Measurements from ENCODE around the gene KASH5.

The KASH5 gene

DNA sequence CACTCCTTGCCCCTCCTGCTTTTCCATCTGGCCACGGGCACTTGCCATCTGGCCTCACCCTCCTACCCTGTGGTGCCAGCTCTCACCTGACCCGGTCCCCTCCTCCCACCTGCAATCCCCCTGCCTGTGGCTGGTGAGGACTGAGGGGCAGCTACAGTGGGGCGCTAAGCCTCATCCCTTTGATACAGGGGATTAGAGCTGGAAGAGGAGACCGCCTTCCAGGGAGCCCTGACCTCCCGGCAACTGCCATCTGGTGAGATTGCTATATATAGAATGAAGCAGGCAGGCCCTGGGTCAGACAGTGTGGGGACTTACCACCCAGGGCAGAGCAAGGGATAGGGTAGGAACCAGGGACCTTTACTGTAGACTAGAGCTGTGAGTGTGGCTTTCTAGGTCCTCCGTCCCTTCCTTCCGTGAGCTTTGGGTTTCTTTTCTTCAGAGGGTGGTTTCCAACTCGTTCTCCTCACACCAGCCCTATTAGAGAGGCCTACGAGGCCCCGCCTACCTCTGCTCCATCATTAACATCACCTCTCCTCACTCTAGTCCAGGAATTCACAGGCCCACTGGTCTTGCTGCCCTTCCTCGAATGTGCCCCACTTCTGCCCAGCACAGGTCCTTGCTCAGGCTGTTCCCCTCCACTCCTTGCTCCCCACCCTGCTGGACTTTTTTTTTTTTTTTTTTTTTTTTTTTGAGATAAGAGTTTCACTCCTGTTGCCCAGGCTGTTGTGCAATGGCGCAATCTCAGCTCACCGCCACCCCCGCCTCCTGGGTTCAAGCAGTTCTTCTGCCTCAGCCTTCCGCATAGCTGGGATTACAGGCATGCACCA lies 7.7 kb downstream of the KASH5 start:
- DNase-seq (ENCODE audit: low read depth in 2 of 2, low spot score in 1 of 2): no peak

DNA sequence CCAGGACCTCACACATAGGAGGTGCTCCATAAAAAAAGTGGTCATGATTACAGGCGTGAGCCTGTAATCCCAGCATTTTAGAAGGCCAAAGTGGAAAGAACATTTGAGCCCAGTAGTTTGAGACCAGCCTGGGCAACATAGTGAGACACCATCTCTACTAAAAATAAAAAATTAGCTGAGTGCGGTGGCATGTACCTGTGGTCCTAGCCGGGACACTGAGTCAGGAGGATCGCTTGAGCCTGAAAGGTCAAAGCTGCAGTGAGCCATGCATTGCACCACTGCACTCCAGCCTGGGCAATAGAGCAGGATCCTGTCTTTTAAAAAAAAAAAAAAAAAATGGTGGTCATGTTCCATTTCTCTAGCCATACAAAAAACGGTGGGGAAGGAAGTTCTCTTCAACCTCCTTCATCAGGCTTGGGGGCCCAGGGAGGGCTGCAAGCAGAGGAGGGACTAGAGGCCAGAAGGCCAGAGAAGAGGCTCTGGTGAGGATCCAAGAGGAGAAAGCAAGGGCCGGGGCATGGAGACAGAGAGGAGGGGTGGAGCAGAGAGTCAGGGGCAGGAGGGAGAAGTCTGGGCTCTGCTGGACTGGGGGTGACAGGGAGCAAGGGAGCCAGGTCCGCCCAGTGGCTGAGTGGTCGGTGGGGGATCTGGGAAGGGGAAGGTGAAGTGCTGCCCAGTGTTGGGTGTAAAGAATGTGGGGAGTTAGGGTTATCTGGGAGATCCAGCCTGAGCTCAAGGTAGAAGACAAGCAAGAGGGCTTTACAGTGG lies 8.9 kb downstream of the KASH5 start:
- no peak for DNase-seq (ENCODE audit: low read depth in 2 of 2, low spot score in 1 of 2)

DNA sequence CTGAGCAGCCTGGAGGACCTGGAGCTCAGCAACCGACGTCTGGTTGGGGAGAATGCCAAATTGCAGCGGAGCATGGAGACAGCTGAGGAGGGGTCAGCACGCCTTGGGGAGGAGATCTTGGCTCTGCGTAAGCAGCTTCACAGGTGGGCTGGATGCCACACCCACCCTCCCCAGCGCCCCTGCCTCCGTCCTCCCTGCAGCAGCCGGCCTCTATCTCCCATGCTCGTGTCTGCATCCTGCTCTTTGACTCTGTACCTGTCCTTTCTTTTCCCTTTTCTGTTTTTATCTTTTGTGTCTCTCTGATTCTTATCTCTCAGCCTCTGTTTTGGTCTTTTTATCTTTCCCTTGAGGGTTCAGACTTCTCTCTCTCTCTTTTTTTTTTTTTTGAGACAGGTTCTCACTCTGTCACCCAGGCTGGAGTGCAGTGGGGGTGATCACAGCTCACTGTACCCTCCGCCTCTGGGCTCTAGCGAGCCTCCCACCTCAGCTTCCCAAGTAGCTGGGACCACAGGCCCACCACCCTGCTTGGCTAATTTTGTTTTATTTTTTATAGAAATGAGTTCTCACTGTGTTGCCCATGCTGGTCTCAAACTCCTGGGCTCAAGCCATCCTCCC lies 10.1 kb downstream of the KASH5 start:
- no peak for DNase-seq (ENCODE audit: low read depth in 2 of 2, low spot score in 1 of 2)

DNA sequence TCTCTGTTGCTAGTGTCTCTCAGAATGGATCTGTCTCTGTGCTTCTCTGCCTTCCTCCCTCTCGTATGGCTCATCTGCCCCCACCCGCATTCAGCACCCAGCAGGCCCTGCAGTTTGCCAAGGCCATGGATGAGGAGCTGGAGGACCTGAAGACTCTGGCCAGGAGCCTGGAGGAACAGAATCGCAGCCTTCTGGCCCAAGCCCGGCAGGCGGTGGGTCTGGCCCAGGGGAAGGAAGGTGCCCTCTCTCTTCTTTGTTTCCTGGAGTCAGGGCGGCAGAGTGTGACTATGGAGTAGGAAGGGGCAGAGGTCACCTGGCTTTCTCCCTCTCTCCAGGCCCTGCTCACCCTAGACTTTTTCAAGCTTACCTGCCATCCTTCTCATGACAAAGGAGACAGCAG lies 10.9 kb downstream of the KASH5 start:
- DNase-seq (ENCODE audit: low read depth in 2 of 2, low spot score in 1 of 2): no peak

DNA sequence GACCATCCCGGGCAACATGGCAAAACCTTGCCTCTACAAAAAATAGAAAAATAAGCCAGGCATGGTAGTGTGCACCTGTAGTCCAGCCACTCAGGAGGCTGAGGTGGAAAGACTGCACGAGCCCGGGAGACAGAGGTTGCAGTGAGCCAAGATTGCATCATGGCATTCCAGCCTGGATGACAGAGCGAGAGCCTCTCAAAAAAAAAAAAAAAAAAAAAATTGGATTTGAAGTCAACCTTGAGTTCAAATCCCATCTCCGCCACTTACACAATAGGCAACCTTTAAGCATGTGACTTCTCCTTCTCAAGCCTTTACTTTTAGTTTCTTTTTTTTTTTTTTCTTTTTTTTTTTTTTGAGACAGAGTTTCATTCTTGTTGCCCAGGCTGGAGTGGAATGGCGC lies 12.0 kb downstream of the KASH5 start:
- no peak for DNase-seq (ENCODE audit: low read depth in 2 of 2, low spot score in 1 of 2)

DNA sequence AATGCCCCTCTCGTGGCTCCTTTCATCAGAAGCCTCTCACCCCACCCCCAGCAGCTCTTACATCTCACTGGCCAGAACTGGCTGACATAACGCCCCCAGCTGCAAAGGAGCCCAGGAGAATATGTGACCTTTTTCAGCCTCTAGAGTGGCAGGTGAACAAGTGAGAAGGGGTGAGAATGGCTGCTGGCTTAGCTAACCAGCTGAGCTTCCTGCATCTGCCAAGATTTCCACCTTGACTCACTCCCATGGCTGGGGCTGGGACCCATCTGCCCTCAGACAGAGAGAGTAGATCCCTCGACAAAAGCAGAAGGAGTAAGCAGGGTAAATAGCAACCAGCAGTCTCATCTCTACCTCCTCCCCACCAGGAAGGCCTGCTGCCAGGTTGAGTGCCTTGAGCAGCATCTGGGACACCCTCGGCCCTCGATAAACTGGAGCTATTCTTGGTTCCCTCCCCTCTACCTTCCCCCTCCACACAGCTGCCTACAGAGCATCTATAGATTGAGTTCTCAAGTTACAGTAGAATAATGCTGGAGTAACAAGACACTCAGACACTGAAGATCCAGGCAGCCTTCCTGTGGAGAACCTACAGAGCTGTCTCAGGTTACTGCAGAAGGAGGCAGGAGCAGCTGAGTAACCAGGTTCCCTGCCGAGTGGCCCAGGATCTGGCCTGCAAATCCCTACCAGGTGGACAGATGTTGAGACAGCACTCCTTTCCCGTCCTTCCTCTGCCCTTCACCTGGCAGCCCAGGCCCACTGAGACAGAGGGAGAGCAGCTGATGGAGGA lies 15.5 kb downstream of the KASH5 start:
- no peak for DNase-seq (ENCODE audit: low read depth in 2 of 2, low spot score in 1 of 2)

DNA sequence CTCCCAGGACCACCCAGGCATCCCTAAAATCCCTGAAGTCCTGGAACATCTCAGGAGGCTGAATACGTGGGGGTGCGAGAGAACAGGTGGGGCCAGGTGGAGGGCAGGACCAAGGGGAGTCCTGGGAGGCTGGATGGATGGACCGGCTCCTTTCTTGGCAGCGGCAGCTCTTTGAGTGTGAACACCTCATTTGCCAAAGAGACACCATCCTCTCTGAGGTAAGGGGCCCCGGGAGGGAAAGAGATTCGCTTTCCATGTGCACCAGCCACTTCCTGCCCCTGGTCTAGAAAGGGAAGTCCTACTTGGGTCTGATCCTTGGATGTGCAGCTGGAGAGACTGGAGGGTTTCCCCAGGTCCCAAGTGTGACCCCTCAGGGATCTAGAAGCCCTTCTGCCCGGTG lies 19.0 kb downstream of the KASH5 start:
- no peak for DNase-seq (ENCODE audit: low read depth in 2 of 2, low spot score in 1 of 2)

DNA sequence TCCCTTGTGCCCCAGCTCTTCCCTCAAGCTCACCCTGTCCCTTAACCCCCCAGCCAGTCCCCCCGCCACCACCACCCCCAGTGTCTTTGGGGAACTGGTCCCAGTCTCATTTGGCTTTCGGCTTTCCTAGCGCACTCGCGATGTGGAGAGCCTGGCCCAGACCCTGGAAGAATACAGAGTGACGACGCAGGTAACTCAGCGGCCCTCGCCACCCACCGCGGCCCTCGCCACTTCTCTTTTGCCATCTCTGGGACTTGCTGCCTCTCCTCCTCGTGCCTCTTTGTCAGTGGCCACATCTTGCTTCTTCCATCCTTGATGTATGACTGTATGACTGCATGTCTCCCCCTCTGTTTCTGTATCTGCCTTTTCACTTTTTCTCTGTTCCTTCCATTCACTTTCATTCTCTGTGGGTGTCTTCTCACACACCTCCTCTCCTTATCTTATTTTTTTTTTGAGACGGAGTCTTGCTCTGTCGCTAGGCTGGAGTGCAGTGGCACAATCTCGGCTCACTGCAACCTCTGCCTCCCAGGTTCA lies 19.5 kb downstream of the KASH5 start:
- DNase-seq (ENCODE audit: low read depth in 2 of 2, low spot score in 1 of 2): no peak

DNA sequence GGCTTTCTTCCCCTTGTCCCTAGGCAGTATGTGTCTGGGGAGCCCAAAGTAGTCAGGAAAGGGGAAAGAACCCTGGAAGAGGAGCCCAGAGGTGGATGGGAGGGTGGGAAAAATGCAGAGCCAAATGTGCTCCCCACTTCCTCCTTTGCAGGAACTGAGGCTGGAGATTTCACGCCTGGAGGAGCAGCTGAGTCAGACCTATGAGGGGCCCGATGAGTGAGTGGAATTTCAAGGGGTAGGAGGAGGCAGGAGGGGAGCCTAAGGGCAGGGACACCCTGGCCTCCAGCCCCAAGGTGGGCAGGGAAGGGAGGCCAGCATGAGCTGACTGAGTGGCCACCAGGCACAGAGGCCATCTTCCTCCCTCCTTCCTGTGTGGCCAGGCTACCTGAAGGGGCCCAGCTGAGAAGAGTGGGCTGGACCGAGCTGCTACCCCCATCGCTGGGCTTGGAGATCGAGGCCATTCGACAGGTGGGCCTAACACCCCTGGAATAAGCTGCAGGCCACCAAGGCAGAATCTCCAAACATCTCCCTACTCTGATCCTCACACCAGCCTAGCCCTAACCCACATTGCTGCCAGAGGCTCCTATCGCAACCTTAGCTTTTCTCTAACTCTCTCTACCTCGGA lies 20.9 kb downstream of the KASH5 start:
- no peak for DNase-seq (ENCODE audit: low read depth in 2 of 2, low spot score in 1 of 2)

DNA sequence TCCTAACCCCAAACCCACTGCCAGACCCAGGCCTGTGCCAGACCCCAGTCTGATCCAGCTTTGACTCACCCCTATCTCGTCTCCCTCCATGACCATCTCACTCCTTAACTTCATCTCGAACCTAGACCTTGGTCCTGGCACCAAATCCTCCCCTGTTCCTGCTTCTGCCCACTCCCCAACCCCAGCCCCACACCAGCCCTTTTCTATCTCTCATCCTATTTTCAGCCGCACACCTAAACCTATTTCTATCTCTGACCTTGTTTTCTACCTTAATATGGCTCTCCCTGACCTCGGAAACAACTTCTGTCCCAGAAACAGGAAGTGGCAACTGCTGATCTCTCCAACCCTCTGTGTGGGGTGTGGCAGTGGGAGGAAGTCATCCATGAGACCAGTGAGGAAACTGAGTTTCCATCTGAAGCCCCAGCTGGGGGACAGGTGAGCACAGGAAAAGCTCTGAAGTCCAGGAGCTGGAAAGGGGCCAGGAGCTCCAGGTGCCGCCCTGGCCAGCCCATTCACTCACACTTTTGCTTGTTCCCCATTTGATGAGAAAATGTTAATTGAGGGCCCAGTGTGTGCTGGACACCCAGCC lies 21.5 kb downstream of the KASH5 start:
- DNase-seq (ENCODE audit: low read depth in 2 of 2, low spot score in 1 of 2): no peak

DNA sequence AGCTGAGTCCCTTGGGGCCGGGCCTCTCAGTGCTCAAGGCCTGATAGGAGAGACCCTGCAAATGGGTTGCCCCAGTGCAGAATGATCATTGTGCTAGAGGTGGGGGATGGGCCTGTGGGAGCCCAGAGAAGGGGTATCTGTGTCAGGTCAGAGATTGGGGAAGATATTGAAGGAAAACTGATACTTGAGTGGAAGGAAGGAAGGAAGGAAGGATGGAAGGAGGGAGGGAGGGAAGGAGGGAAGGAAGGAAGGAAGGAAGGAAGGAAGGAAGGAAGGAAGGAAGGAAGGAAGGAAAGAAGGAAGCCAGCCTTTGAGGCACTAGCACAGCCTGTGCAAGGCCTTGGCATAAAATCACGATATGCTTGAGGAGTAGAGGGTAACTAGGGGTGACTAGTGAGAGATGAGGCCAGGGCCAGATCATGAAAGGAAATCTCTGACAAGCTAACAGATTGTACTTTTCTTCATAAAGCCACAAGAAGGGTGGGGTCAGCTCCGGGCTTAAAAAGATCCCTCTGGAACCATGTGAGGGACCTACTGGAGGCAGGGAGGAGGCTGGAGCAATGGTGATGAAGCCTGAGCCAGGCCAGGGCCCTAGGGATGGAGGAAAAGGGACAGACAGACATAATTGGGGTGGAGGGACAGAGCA lies 23.8 kb downstream of the KASH5 start:
- DNase-seq (ENCODE audit: low read depth in 2 of 2, low spot score in 1 of 2): no peak

DNA sequence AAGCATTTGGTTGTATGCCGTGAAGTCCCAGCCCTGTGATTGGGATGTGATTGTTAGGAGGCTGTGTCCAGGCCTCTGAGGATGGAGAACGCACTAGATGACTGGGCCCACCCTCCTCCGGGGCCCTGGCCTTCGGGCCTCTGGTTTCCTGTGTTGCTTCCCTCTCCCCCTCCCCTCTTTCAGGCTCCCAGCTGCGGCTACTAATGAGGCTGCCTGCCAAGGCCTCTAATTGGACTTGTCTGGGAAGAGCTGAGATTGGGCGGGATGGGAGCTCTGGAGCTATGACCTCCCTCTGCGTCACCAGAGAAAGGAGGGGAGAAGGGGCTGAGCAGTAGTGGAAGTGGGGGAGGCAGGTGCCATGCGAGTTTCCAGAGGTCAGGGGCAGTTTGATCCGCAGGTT lies 25.3 kb downstream of the KASH5 start:
- DNase-seq (ENCODE audit: low read depth in 2 of 2, low spot score in 1 of 2): no peak

DNA sequence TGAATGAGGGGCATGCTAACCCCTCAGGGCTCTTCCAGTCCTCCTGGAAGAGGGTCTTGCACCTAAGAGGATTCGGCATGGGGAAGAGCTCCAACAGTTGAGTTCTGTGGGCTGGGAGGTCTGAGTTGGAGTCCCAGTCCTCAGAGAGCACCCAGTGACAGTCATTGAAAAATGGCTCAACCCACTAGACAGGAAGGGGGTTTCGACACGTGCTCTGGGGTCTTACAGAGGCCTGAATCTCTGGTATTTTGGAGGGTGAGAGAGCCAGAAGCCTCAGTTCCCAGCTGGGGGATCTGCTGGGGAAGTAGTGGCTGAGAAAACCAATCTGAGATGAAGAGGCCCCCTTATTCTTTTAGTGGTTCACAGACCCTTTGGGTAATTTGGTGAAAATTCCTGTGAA lies 26.2 kb downstream of the KASH5 start:
- DNase-seq (ENCODE audit: low read depth in 2 of 2, low spot score in 1 of 2): no peak

DNA sequence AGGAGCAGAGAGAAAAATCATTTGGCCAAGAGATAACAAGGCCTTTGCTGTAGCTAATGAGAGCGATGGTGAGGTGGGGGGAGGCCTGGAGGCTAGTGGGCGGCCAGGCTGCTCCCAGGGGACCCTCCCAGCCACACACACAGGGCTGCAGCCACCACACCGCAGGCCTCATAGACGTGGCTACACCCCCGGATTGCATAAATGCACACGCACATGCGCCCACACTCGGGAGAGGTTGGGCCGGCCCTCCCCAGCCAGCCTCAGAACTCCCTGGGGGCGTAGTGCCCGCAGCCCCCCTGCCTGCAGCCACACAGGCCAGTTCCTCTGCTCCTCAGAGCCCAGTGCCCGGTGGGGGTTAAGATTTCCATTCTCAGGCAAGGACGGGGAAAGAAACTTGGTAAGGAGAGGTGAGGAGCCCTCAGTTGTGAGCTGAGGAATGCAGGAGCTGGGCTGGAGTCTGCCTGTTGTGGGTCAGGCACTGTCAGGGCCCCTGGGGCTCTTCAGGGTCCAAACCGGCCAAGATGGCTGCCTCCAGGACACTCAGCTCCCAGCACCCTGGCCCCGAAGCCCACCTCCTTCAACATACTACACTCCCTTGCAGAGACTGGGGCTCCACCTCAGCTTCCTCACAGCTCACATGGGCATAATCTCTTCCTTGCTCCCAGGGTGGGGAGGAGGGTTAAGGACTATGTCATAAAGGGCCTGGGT lies 27.2 kb downstream of the KASH5 start:
- DNase-seq (ENCODE audit: low read depth in 2 of 2, low spot score in 1 of 2): no peak

DNA sequence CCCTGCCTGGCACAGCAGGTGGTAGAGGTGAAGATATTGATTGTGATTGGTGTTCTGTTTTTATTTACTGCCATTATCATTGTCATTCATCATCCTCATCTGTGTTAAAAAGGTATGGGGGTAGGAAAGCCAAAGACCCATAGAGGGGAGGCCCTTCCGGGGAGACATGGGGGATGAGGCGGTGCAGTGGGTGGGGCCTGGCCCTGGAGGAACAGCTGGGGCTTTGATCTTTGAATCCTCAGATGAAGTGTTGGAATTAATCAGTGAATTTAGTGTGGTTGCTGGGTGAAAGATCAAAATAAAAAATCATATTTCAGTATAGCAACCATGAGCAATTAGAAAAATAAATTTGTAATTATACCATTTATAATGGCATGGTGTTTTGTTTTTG lies 27.8 kb downstream of the KASH5 start:
- no peak for DNase-seq (ENCODE audit: low read depth in 2 of 2, low spot score in 1 of 2)

DNA sequence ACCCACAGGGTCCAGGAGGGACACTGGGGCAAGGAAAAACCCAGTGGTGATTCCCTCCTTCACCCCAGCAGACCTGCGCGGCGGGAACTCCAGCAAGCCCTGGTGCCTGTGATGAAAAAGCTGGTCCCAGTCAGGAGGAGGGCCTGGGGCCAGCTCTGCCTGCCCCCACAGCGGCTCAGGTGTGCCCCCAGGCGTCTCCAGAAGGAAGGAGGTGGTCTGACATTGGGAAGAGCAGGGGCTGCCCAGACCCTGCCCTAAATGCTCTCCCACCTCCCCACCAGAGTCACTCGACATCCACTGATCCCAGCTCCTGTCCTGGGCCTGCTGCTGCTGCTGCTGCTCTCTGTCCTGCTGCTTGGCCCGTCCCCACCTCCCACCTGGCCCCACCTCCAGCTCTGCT lies 29.0 kb downstream of the KASH5 start:
- no peak for DNase-seq (ENCODE audit: low read depth in 2 of 2, low spot score in 1 of 2)

DNA sequence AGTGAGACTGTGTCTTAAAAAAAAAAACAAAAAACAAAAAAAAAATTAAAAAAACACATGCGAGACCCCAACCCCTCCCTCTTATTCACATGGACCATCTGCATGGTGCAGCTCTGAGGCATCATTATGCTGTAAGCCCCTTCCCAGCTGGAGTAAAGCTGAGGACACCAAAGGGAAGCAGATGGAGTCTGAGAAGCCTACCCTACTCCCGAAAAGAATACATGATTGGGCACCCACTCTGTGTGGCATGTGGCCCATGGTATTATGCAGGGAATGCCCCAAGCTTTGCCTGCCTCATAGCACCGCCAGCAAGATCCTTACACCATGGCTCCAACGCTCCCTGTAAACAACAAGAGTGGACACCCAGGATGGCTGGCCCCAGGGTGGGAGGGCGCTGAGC lies 30.5 kb downstream of the KASH5 start:
- DNase-seq (ENCODE audit: low read depth in 2 of 2, low spot score in 1 of 2): no peak

DNA sequence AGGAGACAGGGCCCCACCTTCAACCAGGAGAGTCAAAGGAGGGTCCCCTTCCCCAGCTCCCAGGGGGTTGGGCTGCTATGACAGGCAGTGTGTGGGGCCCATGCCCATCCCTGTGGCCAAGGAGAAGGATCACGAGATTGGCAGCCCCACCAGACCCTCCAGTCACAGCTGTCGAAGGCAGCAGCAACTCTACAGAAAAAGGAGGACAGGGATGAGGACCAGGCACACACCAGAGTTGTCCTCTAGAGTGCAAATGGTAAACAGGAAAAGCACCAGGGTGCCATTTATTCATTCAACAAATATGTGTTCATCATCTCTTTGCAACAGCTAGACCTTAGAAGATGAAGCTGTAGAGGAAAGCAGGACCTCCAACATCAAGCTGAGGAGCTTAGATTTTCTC lies 31.1 kb downstream of the KASH5 start:
- no peak for DNase-seq (ENCODE audit: low read depth in 2 of 2, low spot score in 1 of 2)

DNA sequence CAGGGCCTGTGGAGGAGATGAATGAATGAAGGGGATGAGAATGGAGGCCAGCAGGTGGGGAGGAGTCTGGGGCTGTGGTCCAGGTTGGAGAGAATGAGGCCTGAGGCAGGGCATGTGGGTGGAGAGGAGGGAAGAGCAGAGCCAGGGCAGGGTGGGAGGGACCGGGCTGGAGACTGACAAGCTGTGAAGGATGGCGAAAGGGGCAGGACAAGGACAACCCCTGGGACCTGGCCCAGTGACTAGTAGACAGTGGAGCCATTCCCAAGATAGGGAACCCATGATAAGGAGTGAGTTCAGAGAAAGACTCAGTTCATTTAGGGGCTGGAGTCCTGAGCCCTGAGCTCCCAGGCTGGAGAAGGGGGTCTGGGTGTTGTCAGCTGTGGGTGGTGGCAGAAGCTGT lies 32.2 kb downstream of the KASH5 start:
- no peak for DNase-seq (ENCODE audit: low read depth in 2 of 2, low spot score in 1 of 2)
